Brain pericyte (primary cell): ENCODE measurements around the gene CACNA2D3.

Source experiments
- DNase-seq: peaks from one replicate; pipeline ENCODE4 v3.0.0-alpha.2; 2012; ENCODE audit warnings: low read depth, low spot score

CACNA2D3 gene

GRCh38 chr3:54744291-54744690, 621.9 kb downstream of the CACNA2D3 start:
- no peak for DNase-seq

DNA sequence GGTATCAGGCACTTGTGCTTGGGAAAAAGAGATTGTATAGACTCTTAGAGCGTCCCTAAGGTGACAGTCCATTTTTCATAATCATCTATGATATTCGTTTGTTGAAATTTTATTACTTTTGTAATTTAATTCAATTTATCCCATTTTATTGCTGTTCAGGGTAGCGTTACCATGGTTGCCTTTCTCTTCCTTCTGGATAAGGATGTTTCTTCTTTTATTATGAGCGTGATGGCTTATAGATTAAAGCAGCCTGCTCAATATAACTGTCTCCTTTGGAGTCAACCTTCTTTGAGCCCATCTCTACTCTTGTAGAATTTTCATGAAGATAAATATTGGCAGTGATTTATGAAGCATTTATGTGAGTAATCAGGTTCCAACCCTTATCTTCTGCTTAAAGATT, 623.5 kb downstream of the CACNA2D3 start:
- DNase-seq: no peak

GRCh38 chr3:54746722-54747121, 624.4 kb downstream of the CACNA2D3 start:
- DNase-seq: no peak

GRCh38 chr3:54755756-54756155, 633.4 kb downstream of the CACNA2D3 start:
- DNase-seq: no peak

GRCh38 chr3:54756330-54756731, 634.0 kb downstream of the CACNA2D3 start:
- no peak for DNase-seq

DNA sequence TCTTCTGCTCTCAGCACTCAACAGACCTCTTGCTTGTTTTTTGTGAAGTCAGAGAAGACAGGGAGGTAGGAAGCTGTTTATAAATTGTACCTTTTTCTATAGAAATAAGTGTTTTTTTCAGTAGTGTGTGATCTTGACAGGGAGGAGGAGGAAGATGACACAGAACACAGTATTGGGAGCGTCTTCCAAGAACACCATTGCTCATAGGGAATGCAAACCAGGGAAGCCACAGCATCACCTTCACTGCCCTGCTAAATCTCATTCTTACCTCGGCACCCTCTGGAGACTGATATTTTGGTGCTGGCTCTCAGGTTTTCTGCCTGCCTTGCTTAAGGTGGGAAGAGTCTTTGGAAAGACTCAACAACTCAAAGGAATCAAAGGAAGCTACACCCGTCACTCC, 636.1 kb downstream of the CACNA2D3 start:
- no peak for DNase-seq

GRCh38 chr3:54759166-54759565, 636.8 kb downstream of the CACNA2D3 start:
- no peak for DNase-seq

- no peak for DNase-seq
These were observed 637.8 kb downstream of the CACNA2D3 start for GRCh38 chr3:54760201-54760600.

DNA sequence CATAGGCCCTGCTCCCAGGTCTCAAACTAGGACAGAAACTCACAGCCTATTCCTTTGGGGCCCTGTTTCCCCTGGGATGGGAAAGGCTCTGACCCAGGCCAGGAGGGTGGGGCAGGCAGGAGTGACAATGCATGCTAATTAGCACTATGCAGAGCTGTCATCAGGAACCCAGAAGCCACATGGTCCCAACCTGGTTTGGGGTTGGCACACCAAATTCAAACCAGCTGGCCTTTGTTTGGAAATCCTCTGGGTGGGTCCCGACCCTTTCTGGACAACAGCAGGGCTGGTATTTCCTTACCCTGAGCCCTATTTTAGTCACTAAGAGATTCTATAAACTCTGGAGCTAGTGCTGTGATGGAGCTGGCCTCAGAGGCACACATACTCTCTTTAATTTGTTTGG, 639.3 kb downstream of the CACNA2D3 start:
- DNase-seq: no peak

GRCh38 chr3:54764911-54765310, 642.6 kb downstream of the CACNA2D3 start:
- no peak for DNase-seq

- no peak for DNase-seq
These were observed 648.7 kb downstream of the CACNA2D3 start for GRCh38 chr3:54771050-54771449.

- no peak for DNase-seq
These were observed 649.7 kb downstream of the CACNA2D3 start for GRCh38 chr3:54772051-54772450.

GRCh38 chr3:54772746-54773145, 650.4 kb downstream of the CACNA2D3 start:
- no peak for DNase-seq

DNA sequence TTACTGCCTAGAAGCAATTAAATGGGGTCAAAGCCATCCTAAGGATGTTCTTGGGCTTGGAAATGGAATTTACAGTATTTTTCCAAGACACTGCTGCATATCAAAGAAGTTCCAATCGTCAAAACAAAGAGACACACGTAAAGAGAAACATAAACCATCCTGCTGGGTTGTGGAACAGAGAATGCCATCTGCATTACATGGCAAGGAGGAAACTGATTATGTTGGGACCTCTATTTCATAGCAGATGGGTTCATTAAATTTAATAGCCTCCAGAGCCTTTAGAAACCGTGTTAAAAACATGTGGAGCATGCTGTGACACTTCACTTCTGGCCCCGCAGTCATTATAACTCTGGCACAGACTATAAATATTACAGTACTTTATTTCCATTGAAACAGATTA, 650.9 kb downstream of the CACNA2D3 start:
- DNase-seq: no peak

DNA sequence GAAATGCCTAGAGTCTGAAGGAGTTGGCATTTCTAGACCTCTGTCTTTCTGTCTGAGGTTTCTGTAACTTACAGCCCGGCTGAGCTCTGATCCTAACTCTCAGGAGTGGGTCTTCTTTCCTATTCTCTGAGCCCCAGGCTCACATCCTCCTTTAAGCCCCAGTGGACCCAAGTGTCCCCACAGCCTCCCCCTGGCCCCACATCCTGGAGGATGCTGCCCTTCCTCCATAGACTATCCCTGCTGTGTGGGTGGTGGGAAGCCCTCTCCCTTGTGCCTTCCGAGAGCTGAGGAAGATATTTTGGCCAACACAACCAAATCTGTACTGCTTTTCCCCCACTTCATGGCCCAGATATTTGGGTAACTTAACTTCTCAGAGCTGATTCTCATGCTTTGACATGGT, 654.2 kb downstream of the CACNA2D3 start:
- no peak for DNase-seq

- DNase-seq: no peak
These were observed 654.8 kb downstream of the CACNA2D3 start for GRCh38 chr3:54777141-54777540.

- DNase-seq: no peak
These were observed 658.0 kb downstream of the CACNA2D3 start for GRCh38 chr3:54780336-54780735.

DNA sequence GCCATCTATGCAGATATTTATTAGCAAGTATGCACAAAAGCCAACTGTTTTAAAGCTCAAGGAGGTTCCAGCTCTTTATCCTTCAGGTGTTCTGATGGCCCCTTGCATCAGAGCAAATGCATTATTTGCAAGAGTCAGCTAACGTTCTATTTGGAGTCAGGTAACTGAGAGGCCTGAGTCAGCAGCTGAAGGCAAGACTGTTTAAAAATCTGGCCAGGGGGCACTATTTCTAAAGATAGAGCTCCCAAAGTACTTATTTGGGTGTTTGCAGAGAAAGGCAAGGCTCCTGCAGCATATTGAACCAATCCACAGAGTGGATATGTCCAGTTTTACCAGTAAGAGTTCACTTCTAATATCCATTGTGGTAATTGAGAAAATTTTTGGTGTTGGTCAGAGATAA, 659.4 kb downstream of the CACNA2D3 start:
- DNase-seq: no peak

DNA sequence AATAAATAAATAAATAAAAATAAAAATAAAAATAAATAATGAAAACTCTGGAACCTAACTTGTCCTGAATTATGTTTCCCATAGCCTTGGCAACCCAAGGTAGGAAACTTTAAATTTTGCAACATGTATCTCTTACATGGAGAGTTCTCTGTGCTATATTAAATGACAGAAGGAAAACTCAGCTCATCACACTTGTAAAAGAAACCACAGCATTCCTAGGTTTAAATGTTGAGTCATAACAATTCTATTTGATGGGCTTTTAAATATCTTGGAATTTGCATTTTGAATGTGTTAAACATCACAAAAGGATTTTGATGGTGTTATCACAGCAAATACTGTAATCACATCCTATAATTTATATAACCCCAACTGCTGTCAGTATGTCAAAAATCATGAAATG, 661.3 kb downstream of the CACNA2D3 start:
- no peak for DNase-seq

DNA sequence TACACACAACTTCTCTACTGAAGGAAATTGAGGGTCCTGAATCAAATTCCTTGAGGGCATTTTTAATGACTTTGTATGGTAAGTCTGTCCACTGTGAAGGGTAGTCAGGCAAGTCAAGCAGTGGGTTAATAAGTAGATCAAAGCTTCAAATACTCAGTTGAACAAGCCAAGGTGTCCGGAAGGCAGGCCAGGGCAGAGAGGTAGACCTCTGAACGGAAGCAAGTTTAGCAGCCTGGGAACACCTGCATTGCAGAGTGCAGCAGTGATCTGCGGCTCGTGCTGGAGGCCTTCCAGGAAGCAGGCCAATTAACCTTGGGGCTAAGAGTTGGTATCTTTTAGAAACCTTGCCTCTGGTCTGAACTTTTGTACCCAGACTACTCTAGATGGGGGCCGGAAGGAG, 661.7 kb downstream of the CACNA2D3 start:
- no peak for DNase-seq

- no peak for DNase-seq
These were observed 663.6 kb downstream of the CACNA2D3 start for GRCh38 chr3:54785976-54786375.

GRCh38 chr3:54790051-54790450, 667.7 kb downstream of the CACNA2D3 start:
- DNase-seq: no peak

DNA sequence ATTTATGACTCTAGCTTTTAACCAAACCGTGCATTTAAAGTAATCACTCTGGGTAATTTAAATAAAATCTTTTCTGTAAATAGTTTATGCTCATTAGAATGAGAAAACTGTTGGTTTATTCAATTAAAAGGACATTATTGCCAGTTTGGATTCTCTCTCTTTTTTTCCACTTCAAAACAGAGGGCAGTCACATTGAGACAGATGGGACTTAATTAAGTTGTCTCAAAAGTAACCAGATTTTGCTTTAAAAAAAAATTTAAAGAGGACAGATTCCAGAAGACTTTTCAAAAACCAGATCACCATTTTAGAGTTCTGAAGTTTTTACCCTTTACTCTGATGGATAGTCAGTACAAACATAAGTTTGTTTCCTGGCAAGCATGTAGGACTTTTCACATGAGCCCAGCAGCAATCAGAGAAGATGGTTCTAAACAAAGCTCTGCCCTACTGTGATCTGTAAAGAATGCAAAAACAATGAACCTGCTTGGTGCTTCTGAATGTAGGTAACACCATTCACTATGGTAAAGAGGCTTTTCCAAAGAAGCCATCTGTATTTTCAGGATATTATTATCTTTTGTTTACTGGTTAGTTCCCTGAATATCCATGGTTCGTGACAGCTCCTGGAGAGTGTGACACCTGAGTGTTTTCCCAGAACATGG, 669.3 kb downstream of the CACNA2D3 start:
- no peak for DNase-seq

- DNase-seq: no peak
These were observed 670.2 kb downstream of the CACNA2D3 start for GRCh38 chr3:54792584-54792983.
